Lower leg skin (tissue), 3 donors: Measurements from ENCODE around the gene AIG1.

Source experiments
- CTCF ChIP-seq, 3 donors: fragments of 450-650 bp; IDR thresholded peaks; one replicate each; pipeline ENCODE4 v1.5.1; 2016; ENCODE audit warnings: antibody characterized with exemption in 3 of 3, mild to moderate bottlenecking in 3 of 3, moderate library complexity in 2 of 3
- POLR2A ChIP-seq, 2 donors: fragments of 450-650 bp; IDR thresholded peaks; one replicate each; pipeline ENCODE4 v1.6.1; 2016 to 2017; ENCODE audit warnings: antibody characterized with exemption in 2 of 2, mild to moderate bottlenecking in 1 of 2, moderate library complexity in 1 of 2

GRCh38 chr6:143135797-143136561 lies 75.3 kb downstream of the AIG1 start:
- no peak for TF ChIP-seq CTCF (IDR thresholded peaks at IDR 0.05)
- no peak for TF ChIP-seq POLR2A (IDR thresholded peaks at IDR 0.05)
